ENCODE results near the gene TEX11.
"Not testable (repeated sequence)": the region's sequence is repeated elsewhere in the genome, so short reads cannot be mapped to it uniquely, and the experiment has no call there.

Gene TEX11

DNA sequence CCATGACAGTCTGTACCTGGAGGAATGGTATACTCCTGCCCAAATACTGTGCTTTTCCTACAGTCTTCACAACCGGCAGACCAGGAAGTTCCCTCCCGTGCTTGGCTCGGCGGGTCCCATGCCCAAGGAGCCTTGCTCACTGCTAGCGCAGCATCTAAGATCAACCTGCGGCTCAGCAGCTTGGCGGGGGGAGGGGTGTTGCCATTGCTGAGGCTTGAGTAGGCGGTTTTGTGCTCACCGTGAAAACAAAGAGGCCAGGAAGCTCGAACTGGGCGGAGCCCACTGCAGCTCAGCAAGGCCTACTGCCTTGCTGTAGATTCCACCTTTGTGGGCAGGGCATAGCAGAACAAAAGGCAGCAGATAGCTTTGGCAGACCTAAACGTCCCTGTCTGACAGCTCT is 152.7 kb downstream of the TEX11 start:
- peak; percentile 21 to 32 for DNase-seq (ENCODE audit: low read depth in 2 of 2)

DNA sequence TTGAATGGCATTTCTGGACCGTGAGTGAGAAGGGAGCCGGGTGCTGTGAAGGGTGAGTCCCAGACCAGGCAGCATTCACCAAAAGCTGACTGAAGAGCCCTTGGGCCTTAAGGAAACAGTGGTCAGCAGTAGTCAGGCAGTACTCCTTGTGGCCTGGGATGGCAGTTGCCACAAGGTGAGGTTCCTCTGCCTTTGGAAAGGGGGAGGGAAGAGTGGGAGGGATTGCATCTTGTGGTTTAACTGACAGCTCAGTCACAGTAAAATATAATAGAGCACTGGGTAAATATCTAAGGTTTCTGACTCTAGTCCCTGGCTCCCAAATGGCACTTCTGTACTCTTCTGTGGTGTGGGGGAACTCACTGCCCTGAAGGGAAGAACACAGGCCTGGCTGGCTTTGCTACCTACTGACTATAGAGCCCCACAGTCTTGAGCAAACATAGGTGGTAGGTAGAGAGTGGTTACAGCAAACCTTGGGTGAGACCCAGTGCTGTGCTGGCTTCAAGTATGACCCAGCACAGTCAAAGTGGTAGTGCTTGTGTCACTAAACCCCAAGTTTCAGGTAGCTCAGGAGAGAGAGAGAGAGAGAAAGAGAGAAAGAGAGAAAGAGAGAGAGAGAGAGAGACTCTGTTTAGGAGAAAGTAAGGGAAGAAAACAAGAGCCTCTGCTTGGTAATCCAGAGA is 154.2 kb downstream of the TEX11 start:
- no peak for DNase-seq (ENCODE audit: low read depth in 2 of 2)

GRCh38 chrX:70733774-70734173 is 174.7 kb downstream of the TEX11 start:
- DNase-seq (ENCODE audit: low read depth in 2 of 2): not testable (repeated sequence)

DNA sequence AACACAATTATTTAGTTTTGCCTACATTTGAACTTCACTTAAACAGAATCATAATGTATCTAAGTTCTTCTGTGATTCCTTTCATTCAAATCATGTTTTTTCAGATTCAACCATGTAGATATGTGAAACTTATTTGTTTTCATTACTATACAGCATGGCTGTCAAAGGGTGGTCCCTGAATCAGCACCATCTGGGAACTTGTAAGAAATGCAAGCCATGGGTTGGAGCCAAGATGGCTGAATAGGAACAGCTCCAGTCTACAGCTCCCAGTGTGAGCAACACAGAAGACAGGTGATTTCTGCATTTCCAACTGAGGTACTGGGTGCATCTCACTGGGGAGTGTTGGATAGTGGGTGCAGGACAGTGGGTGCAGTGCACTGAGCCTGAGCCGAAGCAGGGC is 180.6 kb downstream of the TEX11 start:
- not testable (repeated sequence) for DNase-seq (ENCODE audit: low read depth in 2 of 2)

DNA sequence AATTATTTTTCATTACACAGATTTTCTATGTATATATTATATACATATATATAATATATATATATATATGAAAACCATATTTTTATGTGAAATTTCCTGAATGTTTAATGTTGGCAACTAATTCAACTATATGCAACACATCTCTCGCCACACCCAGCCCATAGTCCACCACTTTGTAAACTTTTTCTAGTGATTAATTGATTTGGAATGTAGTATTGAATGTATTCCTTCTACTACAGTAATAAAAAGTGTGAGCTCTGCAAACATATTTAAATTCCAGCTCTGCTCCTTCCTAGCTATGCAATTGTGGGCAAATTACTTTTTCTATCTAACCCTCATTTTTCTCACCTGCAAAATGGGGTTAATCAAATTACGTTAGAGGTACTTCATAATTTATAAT is 187.8 kb downstream of the TEX11 start:
- no peak for DNase-seq (ENCODE audit: low read depth in 2 of 2)

DNA sequence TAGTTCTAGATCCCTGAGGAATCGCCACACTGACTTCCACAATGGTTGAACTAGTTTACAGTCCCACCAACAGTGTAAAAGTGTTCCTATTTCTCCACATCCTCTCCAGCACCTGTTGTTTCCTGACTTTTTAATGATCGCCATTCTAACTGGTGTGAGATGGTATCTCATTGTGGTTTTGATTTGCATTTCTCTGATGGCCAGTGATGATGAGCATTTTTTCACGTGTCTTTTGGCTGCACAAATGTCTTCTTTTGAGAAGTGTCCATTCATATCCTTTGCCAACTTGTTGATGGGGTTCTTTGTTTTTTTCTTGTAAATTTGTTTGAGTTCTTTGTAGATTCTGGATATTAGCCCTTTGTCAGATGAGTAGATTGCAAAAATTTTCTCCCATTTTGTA is 197.2 kb downstream of the TEX11 start:
- not testable (repeated sequence) for DNase-seq (ENCODE audit: low read depth in 2 of 2)

DNA sequence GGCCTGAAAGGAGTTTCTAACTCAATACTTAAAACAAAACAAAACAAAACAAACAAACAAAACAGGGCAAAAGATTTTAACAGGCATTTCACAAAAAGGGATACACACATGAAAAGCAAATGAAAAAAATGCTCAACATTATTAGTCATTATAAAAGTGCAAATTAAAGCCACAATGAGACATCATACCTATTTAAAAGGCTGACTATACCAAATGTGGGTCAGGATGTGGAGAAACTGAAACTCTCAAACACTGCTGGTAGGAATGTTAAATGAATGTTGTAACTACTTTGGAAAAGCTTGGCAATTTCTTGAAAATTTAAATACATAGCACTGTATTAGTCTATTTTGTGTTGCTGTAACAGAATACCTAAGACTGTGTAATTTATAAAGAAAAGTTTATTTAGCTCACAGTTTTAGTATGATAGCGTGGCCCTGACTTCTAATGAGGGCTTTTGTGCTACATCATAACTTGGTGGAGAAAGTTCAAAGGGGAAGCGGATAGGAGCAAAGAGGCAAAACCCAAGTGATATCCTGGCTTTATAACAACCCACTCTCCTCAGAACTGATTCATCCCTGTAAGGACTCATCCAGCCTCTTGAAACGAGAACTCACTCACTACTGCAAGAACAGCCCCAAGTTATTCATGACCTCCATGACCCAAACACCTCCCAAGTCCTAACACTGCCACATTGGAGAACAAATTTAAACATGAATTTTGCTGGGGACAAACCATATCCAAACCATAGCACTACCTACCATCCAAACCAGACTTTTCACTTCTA is 214.0 kb downstream of the TEX11 start:
- no peak for DNase-seq (ENCODE audit: low read depth in 2 of 2)

DNA sequence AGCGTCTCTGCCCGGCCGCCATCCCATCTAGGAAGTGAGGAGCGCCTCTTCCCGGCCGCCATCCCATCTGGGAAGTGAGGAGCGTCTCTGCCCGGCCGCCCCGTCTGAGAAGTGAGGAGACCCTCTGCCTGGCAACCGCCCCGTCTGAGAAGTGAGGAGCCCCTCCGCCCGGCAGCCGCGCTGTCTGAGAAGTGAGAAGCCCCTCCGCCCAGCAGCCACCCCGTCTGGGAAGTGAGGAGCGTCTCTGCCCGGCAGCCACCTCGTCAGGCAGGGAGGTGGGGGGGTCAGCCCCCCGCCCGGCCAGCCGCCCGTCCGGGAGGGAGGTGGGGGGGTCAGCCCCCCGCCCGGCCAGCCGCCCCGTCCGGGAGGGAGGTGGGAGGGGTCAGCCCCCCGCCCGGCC is 229.1 kb downstream of the TEX11 start:
- not testable (repeated sequence) for DNase-seq (ENCODE audit: low read depth in 2 of 2)

- DNase-seq (ENCODE audit: low read depth in 2 of 2): no peak
Measured at GRCh38 chrX:70675284-70675683, 233.2 kb downstream of the TEX11 start.

DNA sequence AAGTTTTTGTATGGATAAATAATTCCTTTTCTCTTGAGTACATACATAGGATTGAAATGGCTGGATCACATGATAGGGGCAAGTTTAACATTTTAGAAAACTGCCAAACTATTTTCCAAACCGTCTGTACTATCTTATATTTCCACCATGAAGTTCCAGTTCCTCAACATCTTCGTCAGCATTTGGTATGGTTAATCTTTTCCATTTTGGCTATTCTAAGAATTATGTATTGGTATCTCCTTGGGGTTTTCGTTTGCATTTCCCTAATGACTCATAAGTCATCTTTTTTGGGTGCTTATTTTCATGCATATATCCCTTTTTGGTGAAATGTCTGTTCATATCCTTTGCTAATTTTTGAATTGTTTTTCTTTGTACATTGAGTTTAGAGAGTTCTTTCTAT is 236.2 kb downstream of the TEX11 start:
- no peak for DNase-seq (ENCODE audit: low read depth in 2 of 2)

DNA sequence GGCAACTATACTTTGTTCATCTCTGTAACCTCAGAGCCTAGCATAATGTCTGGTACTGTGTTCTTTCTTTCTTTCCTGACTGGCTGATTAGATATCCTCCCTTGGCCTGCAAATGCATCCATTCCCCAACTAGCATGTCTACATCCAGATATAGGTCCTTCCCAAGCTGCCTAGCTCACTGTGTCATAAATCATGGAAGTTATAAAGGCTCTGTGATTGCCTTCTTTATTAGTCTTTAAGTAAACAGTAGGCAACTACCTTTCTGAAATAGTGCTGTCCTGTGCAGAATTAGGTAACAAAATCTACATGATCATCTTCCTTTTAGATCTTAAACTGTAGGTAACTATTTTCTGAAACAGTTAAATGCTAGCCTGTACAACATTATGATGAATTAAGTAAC is 239.4 kb downstream of the TEX11 start:
- DNase-seq (ENCODE audit: low read depth in 2 of 2): no peak

DNA sequence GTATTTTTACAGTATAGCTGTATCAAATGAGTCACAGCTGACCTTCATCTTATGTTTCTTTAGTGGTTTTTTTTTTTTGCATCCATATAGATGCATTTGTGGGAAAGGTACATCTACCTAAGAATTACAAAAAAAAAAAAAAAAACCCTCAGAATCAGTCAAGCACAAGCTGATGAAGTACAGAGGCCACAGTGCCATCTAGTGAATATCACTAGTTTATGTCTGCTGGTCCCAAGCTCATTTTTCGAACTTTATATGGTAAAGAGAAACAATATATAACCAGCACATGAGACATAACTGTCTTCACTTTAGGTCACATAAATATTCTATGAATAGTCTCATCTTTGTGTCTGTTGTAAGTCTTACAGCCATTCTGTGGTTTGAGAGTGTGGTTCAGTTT is 243.8 kb downstream of the TEX11 start:
- DNase-seq (ENCODE audit: low read depth in 2 of 2): no peak

- not testable (repeated sequence) for DNase-seq (ENCODE audit: low read depth in 2 of 2)
Measured at GRCh38 chrX:70661124-70661523, 247.4 kb downstream of the TEX11 start.

GRCh38 chrX:70657546-70657945 is 251.0 kb downstream of the TEX11 start:
- not testable (repeated sequence) for DNase-seq (ENCODE audit: low read depth in 2 of 2)

GRCh38 chrX:70656304-70656703 is 252.2 kb downstream of the TEX11 start:
- no peak for DNase-seq (ENCODE audit: low read depth in 2 of 2)

- DNase-seq (ENCODE audit: low read depth in 2 of 2): not testable (repeated sequence)
Measured at GRCh38 chrX:70647910-70648309, 260.6 kb downstream of the TEX11 start.

- DNase-seq (ENCODE audit: low read depth in 2 of 2): no peak
Measured at GRCh38 chrX:70636218-70636617, 272.3 kb downstream of the TEX11 start.

DNA sequence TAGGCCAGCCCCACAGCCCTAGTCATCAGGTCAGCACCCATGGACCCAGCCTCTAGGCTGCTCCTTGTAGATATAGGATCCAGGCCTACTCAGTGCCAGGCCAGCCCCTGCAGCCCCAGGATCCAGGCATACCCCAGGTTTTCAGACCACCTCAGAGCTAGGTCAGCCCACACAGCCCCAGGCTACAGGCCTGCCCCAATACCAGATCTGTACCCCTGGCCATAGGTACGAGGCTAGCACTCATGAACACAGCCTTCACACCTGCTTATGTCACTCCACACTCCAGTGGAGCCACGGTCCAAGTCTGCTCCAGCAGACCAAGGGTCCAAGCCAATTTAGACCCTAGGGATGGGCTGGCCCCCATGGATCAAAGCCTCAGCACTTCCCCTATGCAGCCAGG is 272.8 kb downstream of the TEX11 start:
- no peak for DNase-seq (ENCODE audit: low read depth in 2 of 2)

- no peak for DNase-seq (ENCODE audit: low read depth in 2 of 2)
Measured at GRCh38 chrX:70635227-70635626, 273.3 kb downstream of the TEX11 start.

DNA sequence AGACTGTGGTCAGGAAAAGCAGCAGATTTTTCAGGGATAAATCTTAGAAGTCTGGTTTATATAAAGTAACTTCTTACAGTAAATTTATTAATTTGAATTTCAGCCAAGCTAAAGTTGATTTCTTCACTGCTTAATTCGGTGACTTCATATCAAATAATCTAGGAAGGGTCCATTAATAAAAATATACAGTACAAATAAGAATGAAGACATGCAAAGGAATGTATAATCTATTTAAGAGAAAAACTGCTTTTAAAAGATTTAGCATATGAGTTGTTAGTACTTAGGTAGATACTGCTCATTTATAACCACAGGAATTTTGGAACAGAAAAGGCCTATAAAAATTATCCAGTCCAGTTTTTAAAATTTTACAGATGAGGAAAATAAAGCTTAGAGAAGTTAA is 286.8 kb downstream of the TEX11 start:
- DNase-seq (ENCODE audit: low read depth in 2 of 2): no peak

DNA sequence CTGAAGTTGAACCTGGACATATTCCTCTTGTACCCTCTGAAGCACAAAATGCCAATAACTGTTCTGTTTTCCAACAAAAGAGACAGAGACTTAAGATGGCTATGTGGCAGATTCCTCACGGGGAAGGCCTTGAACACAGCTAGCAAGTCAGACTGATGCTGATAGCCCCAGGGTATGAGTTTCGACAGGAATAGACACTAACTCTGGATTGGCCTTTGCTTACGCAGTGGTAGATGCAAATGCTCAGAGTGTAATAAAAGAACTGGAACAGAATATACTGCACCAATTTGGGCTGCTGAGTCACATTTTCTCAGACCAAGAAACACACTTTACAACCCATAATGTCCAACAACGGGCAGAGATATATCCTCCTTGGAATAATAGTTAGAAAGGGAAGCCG is 290.0 kb downstream of the TEX11 start:
- DNase-seq (ENCODE audit: low read depth in 2 of 2): no peak

DNA sequence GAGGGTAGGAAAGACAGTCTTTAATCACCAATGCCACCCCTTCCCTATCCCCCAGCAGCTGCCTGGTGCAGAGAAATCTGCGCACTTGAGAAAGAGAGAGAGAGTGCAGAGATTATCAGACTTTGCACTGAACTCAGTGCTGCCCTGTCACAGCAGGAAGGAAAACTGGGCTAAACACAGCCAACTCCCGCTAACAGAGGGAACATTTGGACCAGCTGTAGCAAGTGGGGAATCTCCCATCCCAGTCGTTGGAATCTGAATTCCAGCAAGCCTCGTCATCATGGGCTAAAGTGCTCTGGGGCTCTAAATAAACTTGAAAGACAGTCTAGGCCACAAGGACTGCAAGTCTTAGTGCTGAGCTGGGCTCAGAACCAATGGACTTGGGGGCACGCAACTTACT is 295.2 kb downstream of the TEX11 start:
- DNase-seq (ENCODE audit: low read depth in 2 of 2): no peak

GRCh38 chrX:70605352-70605751 is 303.2 kb downstream of the TEX11 start:
- no peak for DNase-seq (ENCODE audit: low read depth in 2 of 2)
